ENCODE measurements around the gene ANKMY1. TPM values are rescaled to one million over a fixed set of nuclear protein-coding genes. Genes with fewer than 3 reads are reported as not detected.
A peak's percentile ranks its signal among the peaks of the same experiment; 100 is the strongest.

ANKMY1 gene
- total and polyA plus RNA-seq, 5 donors from 2014 or later = 3.8 to 37.2 (median 9.6) TPM

DNA sequence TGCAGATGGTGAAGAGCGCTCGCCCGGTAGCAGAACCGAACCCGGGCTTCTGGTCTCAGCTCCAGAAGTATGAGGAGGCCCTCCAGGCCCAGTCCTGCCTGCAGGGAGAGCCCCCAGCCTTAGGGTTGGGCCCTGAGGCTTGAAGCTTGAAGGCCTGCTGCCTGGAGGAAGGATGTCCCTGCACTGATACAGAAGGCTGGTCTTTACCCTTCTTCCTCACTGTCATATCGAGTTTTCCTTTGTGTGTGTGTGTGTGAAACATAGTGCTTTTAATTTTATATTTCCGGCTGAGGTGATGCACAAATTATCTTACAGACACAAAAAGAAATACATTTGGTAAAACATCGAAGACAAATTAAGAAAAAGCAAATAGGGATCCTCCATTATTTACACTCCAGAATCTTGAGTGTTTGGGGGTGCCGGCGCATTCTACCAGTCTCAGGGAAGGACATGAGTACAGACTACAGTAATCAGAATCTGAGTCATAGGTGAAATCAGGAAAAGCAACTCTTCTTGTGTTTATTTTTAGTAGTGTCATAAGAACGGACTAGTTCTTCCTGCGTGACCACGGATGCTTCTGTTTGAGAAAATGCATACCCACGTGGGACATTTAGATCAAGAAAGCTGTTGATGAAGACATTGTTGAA lies 3.7 kb upstream of the ANKMY1 start:
- peak overlapping the region; percentile 90 for H3K4me3 ChIP-seq (ENCODE audit: low read depth, low read length)
- peak overlapping the region; percentile 83 to 98 (median 93) for H3K4me3 Mint-ChIP-seq
- H3K27me3 Mint-ChIP-seq = peaks cover 13% of the 10 kb centered on the region
- H3K36me3 ChIP-seq (ENCODE audit: control insufficient read depth, insufficient read depth, low read length) = no peaks in the 10 kb centered on the region
- ATAC-seq (ENCODE audit: low read depth in 2 of 2) = no peak
- H3K4me1 ChIP-seq (ENCODE audit: control insufficient read depth, insufficient read depth, low read length, poor library complexity, severe bottlenecking) = peaks cover 89% of the 10 kb centered on the region
- H3K4me1 Mint-ChIP-seq = peaks cover 25 to 81% (median 63%) of the 10 kb centered on the region in 4 donors
- peak overlapping the region; percentile 95 for H3K27ac ChIP-seq (ENCODE audit: insufficient read depth, low read length, poor library complexity, severe bottlenecking)
- H3K27me3 ChIP-seq (ENCODE audit: control insufficient read depth, insufficient read depth, low read length) = no peaks in the 10 kb centered on the region
- peak in 1 of 3 donors; percentile 58 for DNase-seq
- no peaks in the 10 kb centered on the region for H3K9me3 ChIP-seq (ENCODE audit: control insufficient read depth in 2 of 2, low read length in 2 of 2)
- H3K36me3 Mint-ChIP-seq = peaks cover 13% of the 10 kb centered on the region
- H3K27ac Mint-ChIP-seq = peak overlapping the region; percentile 81 to 95 (median 82)
- H3K9me3 Mint-ChIP-seq = no peaks in the 10 kb centered on the region

DNA sequence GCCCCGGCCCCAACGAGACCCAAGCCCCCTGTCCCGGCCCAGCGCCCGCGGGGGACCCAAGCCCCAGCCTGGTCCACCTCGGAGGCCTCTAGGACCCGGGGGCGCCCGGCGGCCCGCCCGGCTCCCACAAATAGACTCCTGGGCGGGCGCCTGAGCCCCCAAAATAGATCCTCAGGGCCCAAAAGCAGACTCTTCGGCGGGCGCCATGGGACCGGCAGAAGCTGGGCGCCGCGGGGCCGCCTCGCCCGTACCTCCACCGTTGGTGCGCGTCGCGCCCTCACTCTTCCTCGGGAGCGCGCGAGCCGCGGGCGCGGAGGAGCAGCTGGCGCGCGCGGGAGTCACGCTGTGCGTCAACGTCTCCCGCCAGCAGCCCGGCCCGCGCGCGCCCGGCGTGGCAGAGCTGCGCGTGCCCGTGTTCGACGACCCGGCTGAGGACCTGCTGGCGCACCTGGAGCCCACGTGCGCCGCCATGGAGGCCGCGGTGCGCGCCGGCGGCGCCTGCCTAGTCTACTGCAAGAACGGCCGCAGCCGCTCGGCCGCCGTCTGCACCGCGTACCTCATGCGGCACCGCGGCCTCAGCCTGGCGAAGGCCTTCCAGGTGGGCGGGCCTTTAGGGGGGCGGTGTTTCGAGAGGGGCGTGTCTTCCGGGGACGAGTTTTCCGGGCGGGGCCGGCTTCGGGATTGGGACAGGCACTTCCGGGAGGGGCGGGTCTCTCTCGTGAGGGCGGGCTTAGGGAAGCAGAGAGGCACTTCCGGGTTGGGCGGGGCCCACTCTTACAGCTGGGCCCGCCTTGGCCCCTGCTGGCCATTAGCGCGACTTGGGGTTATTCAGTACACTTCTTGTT lies 2.9 kb upstream of the ANKMY1 start:
- DNase-seq = peak; percentile 98 to 100 (median 99)
- peaks cover 28 to 80% (median 65%) of the 10 kb centered on the region in 4 donors for H3K4me1 Mint-ChIP-seq
- H3K9me3 ChIP-seq (ENCODE audit: control insufficient read depth in 2 of 2, low read length in 2 of 2) = no peaks in the 10 kb centered on the region
- peaks cover 8% of the 10 kb centered on the region for H3K27me3 Mint-ChIP-seq
- no peaks in the 10 kb centered on the region for H3K9me3 Mint-ChIP-seq
- H3K4me3 ChIP-seq (ENCODE audit: low read depth, low read length) = peak overlapping the region; percentile 90
- peak overlapping the region; percentile 95 for H3K27ac ChIP-seq (ENCODE audit: insufficient read depth, low read length, poor library complexity, severe bottlenecking)
- peak overlapping the region; percentile 89 to 98 (median 94) for H3K4me3 Mint-ChIP-seq
- H3K27me3 ChIP-seq (ENCODE audit: control insufficient read depth, insufficient read depth, low read length) = no peaks in the 10 kb centered on the region
- peak overlapping the region; percentile 81 to 95 (median 82) for H3K27ac Mint-ChIP-seq
- H3K36me3 ChIP-seq (ENCODE audit: control insufficient read depth, insufficient read depth, low read length) = no peaks in the 10 kb centered on the region
- peaks cover 84% of the 10 kb centered on the region for H3K4me1 ChIP-seq (ENCODE audit: control insufficient read depth, insufficient read depth, low read length, poor library complexity, severe bottlenecking)
- ATAC-seq (ENCODE audit: low read depth in 2 of 2) = peak; percentile 59 to 67
- peaks cover 15% of the 10 kb centered on the region for H3K36me3 Mint-ChIP-seq

DNA sequence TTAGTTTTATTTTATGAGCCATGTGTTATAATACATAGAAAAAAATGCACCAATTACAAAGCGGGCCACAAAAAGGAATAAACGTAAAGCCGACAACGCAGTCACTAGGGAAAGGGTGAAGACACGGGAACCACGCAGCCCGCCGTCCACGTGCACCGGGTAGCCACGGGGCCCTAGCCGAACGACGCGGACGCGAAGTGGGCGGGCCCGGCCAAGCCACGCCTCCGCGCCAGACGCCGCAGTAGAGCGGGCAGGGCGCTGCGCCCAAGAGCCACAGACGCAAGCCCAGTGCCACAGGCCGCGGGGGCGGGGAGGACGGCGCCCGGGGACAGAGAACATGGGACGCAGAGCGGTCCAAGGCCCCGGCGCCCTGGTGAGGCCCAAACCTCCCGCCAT lies 2.3 kb upstream of the ANKMY1 start, which contains the start of gene DUSP28:
TSS of gene DUSP28 (plus strand) at position 274 of the 396 bp plus-strand sequence. CDS start 328 bp downstream, outside the sequence.
- H3K4me1 ChIP-seq (ENCODE audit: control insufficient read depth, insufficient read depth, low read length, poor library complexity, severe bottlenecking) = peaks cover 77% of the 10 kb centered on the region
- H3K4me3 ChIP-seq (ENCODE audit: low read depth, low read length) = peak within 1 kb of the TSS; percentile 90
- Mint-ChIP-seq H3K4me3 (peak within 1 kb of the TSS; percentile 89 to 98 (median 94)), H3K36me3 (peaks cover 15% of the 10 kb centered on the region), H3K27ac (peak within 1 kb of the TSS; percentile 84 to 95 (median 94)), H3K9me3 (no peaks in the 10 kb centered on the region), H3K27me3 (peaks cover 4% of the 10 kb centered on the region), H3K4me1 (peaks cover 28 to 76% (median 59%) of the 10 kb centered on the region in 4 donors)
- peak; percentile 63 to 68 for ATAC-seq (ENCODE audit: low read depth in 2 of 2)
- peak; percentile 85 to 91 (median 90) for DNase-seq
- no peaks in the 10 kb centered on the region for H3K27me3 ChIP-seq (ENCODE audit: control insufficient read depth, insufficient read depth, low read length)
- no peaks in the 10 kb centered on the region for H3K36me3 ChIP-seq (ENCODE audit: control insufficient read depth, insufficient read depth, low read length)
- peak within 1 kb of the TSS; percentile 95 for H3K27ac ChIP-seq (ENCODE audit: insufficient read depth, low read length, poor library complexity, severe bottlenecking)
- H3K9me3 ChIP-seq (ENCODE audit: control insufficient read depth in 2 of 2, low read length in 2 of 2) = no peaks in the 10 kb centered on the region

DNA sequence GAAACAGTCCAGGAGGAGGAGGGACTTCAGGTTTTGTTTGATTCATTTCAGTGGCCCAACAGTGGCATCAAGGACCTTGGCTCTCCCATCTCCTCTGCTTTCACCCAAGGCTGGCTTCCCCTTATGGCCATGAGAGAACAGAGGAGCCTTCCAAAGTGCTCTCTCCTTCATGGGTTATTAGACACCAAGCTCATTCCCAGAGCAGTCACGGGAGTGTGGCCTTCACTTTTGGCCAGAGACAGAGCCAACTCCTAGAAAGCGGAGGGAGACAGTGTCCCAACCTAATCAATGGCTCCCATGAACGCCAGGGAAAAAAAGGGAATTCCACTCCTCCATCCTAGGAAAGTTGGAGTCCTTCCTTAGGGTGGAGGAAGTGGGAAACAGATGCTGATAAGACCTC lies 1.5 kb upstream of the ANKMY1 start:
- H3K27ac ChIP-seq (ENCODE audit: insufficient read depth, low read length, poor library complexity, severe bottlenecking) = peak overlapping the region; percentile 95

DNA sequence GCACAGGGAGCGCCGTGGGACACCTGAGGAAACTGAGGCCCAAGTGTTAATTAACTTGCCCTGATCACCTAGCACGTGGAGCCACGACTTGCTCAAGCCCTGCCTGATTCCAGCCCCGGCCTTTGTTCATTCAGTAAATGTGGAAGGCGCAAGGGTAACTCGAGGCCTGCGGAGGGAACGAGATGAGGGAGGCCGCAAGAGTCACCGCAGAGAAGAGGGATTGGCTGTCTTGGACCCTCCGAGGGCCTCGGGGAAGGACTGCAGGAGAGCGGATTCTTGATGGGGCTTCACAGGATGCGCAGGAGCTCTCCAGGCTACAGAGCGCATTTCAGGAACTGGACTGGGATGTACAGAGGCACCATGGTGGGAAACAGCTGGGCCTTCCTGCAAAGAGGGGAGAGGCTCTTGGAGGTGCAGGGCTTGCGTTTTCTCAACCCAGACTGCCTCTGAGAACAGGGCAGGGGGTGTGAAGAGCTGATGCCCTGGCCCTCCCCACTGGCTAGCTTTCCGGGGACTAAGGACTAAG lies 511 bp upstream of the ANKMY1 start:
- peaks cover 5% of the 10 kb centered on the region for H3K36me3 Mint-ChIP-seq
- peaks cover 60% of the 10 kb centered on the region for H3K4me1 ChIP-seq (ENCODE audit: control insufficient read depth, insufficient read depth, low read length, poor library complexity, severe bottlenecking)

More for the DNA sequence above, 1.5 kb upstream of the ANKMY1 start:
- peaks cover 70% of the 10 kb centered on the region for H3K4me1 ChIP-seq (ENCODE audit: control insufficient read depth, insufficient read depth, low read length, poor library complexity, severe bottlenecking)
- DNase-seq = no peak
- peaks cover 9% of the 10 kb centered on the region for H3K36me3 Mint-ChIP-seq
- no peak for ATAC-seq (ENCODE audit: low read depth in 2 of 2)
- H3K27me3 Mint-ChIP-seq = peaks cover 4% of the 10 kb centered on the region
- no peaks in the 10 kb centered on the region for H3K9me3 ChIP-seq (ENCODE audit: control insufficient read depth in 2 of 2, low read length in 2 of 2)
- H3K36me3 ChIP-seq (ENCODE audit: control insufficient read depth, insufficient read depth, low read length) = peaks cover 6% of the 10 kb centered on the region
- H3K27ac Mint-ChIP-seq = peak overlapping the region; percentile 65 to 84 (median 77)
- peak overlapping the region; percentile 89 to 98 (median 90) for H3K4me3 Mint-ChIP-seq
- peaks cover 28 to 68% (median 51%) of the 10 kb centered on the region in 4 donors for H3K4me1 Mint-ChIP-seq
- H3K27me3 ChIP-seq (ENCODE audit: control insufficient read depth, insufficient read depth, low read length) = no peaks in the 10 kb centered on the region
- no peaks in the 10 kb centered on the region for H3K9me3 Mint-ChIP-seq
- peak overlapping the region; percentile 85 for H3K4me3 ChIP-seq (ENCODE audit: low read depth, low read length)

DNA sequence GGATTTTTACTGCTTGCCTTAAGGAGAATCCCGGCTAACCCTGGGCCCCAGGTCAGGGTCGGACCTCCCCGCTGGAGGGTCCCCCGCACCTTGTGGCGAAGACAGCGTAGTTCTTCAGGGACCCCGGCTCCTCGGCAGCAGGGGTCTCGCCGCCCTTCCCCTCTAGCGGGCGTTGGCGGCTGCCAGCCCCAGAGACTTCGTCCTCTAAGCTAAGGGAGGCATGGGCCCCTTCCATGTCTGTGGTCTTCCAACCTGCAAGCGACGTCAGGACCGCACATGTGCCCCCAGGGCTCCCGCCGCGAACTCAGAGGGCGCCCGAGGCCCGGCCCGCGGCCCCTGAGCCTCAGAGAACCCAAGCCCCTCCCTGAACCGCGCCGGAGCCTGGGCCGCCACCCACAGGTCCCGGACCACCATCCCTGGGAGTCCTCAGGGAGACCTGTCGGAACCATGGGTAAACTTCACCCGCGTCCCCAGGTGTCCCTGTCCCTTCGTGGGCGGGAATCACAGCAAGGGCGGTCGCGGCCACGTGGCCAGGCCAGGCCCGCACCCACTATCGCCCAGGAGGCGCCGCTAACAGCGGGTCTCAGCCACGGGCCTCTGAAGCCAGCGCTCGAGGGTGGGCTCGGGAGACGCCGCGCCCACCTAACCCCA lies 562 bp downstream of the ANKMY1 start:
- Histone ChIP-seq H3K4me3 (ENCODE audit: low read depth, low read length) (no peak overlapping the region), H3K4me1 (ENCODE audit: control insufficient read depth, insufficient read depth, low read length, poor library complexity, severe bottlenecking) (peaks cover 51% of the 10 kb centered on the region), H3K27ac (ENCODE audit: insufficient read depth, low read length, poor library complexity, severe bottlenecking) (no peak overlapping the region), H3K9me3 (ENCODE audit: control insufficient read depth in 2 of 2, low read length in 2 of 2) (no peaks in the 10 kb centered on the region), H3K36me3 (ENCODE audit: control insufficient read depth, insufficient read depth, low read length) (peaks cover 15% of the 10 kb centered on the region), H3K27me3 (ENCODE audit: control insufficient read depth, insufficient read depth, low read length) (no peaks in the 10 kb centered on the region)
- Mint-ChIP-seq H3K4me3 (peak overlapping the region; percentile 62 to 98 (median 74)), H3K27me3 (peaks cover 4% of the 10 kb centered on the region), H3K9me3 (no peaks in the 10 kb centered on the region), H3K4me1 (peaks cover 28 to 49% (median 39%) of the 10 kb centered on the region in 4 donors), H3K36me3 (peaks cover 8% of the 10 kb centered on the region), H3K27ac (peak overlapping the region in 1 of 3 donors; percentile 84)
- DNase-seq (no peak), ATAC-seq (ENCODE audit: low read depth in 2 of 2) (no peak)

More for the DNA sequence above, 511 bp upstream of the ANKMY1 start:
- H3K36me3 ChIP-seq (ENCODE audit: control insufficient read depth, insufficient read depth, low read length) = peaks cover 7% of the 10 kb centered on the region
- H3K4me1 Mint-ChIP-seq = peaks cover 28 to 58% (median 42%) of the 10 kb centered on the region in 4 donors
- H3K4me3 Mint-ChIP-seq = peak overlapping the region; percentile 77 to 98 (median 90)
- no peak overlapping the region for H3K27ac ChIP-seq (ENCODE audit: insufficient read depth, low read length, poor library complexity, severe bottlenecking)
- no peak overlapping the region for H3K4me3 ChIP-seq (ENCODE audit: low read depth, low read length)
- no peaks in the 10 kb centered on the region for H3K27me3 ChIP-seq (ENCODE audit: control insufficient read depth, insufficient read depth, low read length)
- no peaks in the 10 kb centered on the region for H3K9me3 Mint-ChIP-seq
- no peaks in the 10 kb centered on the region for H3K9me3 ChIP-seq (ENCODE audit: control insufficient read depth in 2 of 2, low read length in 2 of 2)
- ATAC-seq (ENCODE audit: low read depth in 2 of 2) = no peak
- DNase-seq = no peak
- H3K27ac Mint-ChIP-seq = no peak overlapping the region
- H3K27me3 Mint-ChIP-seq = peaks cover 4% of the 10 kb centered on the region

DNA sequence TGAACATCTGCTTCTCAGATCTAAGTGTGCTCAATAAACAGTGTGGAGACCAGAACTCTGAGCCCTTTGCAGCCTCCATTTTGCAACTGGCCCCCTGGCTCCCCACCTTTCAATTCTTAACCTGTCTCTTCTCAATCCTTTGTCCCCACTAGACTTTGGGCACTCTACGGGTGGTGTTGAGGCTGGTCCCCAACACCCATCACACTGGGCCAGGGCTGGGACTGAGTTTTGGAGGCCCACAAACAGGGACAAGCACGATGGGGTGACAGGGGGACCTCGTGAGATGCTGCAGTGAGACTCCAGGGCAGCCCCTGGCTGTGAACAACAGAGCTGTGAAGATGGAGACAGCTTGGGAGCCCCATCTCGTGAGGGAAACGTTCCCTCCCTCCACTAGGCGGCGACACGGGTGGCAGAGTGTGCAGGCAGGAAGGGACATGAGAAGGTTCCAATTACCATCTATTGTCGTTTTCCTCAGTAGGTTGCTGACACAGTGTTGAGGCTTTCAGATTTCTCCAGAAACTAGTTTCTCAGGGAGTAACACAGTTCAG lies 1.2 kb downstream of the ANKMY1 start:
- ATAC-seq (ENCODE audit: low read depth in 2 of 2) (no peak), DNase-seq (peak; percentile 55 to 83 (median 67))
- Histone ChIP-seq H3K4me3 (ENCODE audit: low read depth, low read length) (no peak overlapping the region), H3K9me3 (ENCODE audit: control insufficient read depth in 2 of 2, low read length in 2 of 2) (no peaks in the 10 kb centered on the region), H3K4me1 (ENCODE audit: control insufficient read depth, insufficient read depth, low read length, poor library complexity, severe bottlenecking) (peaks cover 45% of the 10 kb centered on the region), H3K36me3 (ENCODE audit: control insufficient read depth, insufficient read depth, low read length) (peaks cover 20% of the 10 kb centered on the region), H3K27me3 (ENCODE audit: control insufficient read depth, insufficient read depth, low read length) (no peaks in the 10 kb centered on the region), H3K27ac (ENCODE audit: insufficient read depth, low read length, poor library complexity, severe bottlenecking) (no peak overlapping the region)
- peaks cover 13% of the 10 kb centered on the region for H3K36me3 Mint-ChIP-seq
- H3K27ac Mint-ChIP-seq = peak overlapping the region; percentile 79 to 84 (median 83)
- H3K4me1 Mint-ChIP-seq = peaks cover 31 to 43% (median 36%) of the 10 kb centered on the region in 4 donors
- H3K27me3 Mint-ChIP-seq = peaks cover 4% of the 10 kb centered on the region
- peaks cover 0 to 2% (median 0%) of the 10 kb centered on the region in 7 donors for H3K9me3 Mint-ChIP-seq
- H3K4me3 Mint-ChIP-seq = peak overlapping the region; percentile 62 to 83 (median 74)

All from CD4-positive, CD25-positive, alpha-beta regulatory T cell (primary cell).